PC-9 (cell line): ENCODE measurements around the gene HBB.

ENCODE experiments used
- CTCF ChIP-seq: fragments of 200-600 bp; sonication (generic); conservative IDR thresholded peaks from 2 replicates; pipeline ENCODE4 v1.6.1; 2017; ENCODE audit warnings: mixed run types, antibody characterized with exemption, mild to moderate bottlenecking, moderate library complexity
- EZH2 ChIP-seq: fragments of 200-600 bp; sonication (generic); IDR thresholded peaks from 2 replicates; pipeline ENCODE4 v1.8.0; 2017; ENCODE audit warnings: antibody characterized with exemption, low read depth

GRCh38 chr11:5230266-5230665 lies 3.4 kb upstream of the HBB start:
- TF ChIP-seq CTCF, result no peak
- no peak for TF ChIP-seq EZH2
